Measurements from ENCODE around the gene PLCL1.

DNA sequence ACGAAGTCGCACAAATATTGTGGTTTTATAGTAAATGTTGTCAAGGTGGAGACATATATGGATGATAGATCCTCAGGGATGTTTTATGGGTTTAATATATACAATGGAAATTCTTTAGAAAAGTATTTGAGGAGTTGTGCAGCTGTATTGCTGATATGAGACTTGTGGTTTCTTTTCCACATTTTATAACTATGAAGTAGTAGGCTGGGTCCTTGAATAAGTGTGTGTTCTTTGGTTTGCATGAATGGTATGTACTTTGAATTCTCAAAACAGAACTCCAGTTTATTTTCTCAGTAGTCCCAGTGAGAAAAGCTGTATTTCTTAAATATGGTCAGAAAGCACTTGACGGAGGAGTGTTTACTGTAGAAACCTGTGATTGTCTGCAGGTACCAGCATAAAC is 42.4 kb downstream of the PLCL1 start:
- TF ChIP-seq EZH2 (IDR thresholded peaks at IDR 0.05), result no peak
- TF ChIP-seq POLR2AphosphoS5 (IDR thresholded peaks at IDR 0.05; ENCODE audit: borderline replicate concordance, low read depth, low read length), result no peak
- TF ChIP-seq FOXP2 (optimal IDR thresholded peaks at IDR 0.05; ENCODE audit: control extremely low read depth, extremely low read length, insufficient read depth), result no peak

Data from SK-N-MC (cell line).